Smooth muscle cell (in vitro differentiated cells): ENCODE results near the gene BAIAP2. TPM values are rescaled to one million over a fixed set of nuclear protein-coding genes. Genes with fewer than 3 reads are reported as not detected.

Experiments
- DNase-seq: peaks from one replicate; lab custom pipeline; 2025; ENCODE audit not compliant: unreplicated experiment; lab: John Stamatoyannopoulos, UW
- H2AFZ ChIP-seq: fragments of 200-600 bp; sonication (generic); 2 replicates; pipeline ENCODE4 v1.6.0; 2016; ENCODE audit warnings: antibody characterized with exemption, low read depth, mild to moderate bottlenecking
- H3F3A ChIP-seq: fragments of 200-600 bp; sonication (generic); 2 replicates; pipeline ENCODE4 v1.6.0; 2017; ENCODE audit warnings: antibody characterized with exemption, low read depth
- H3K27ac ChIP-seq: fragments of 200-600 bp; sonication (generic); 2 replicates; pipeline ENCODE4 v1.5.1; 2016; ENCODE audit warnings: low read depth, mild to moderate bottlenecking
- H3K27me3 ChIP-seq: fragments of 200-600 bp; sonication (generic); 2 replicates; pipeline ENCODE4 v1.6.1; 2016; ENCODE audit warnings: low read depth, mild to moderate bottlenecking
- H3K36me3 ChIP-seq: fragments of 200-600 bp; sonication (generic); 2 replicates; pipeline ENCODE4 v1.5.1; 2016; ENCODE audit warnings: low read depth
- H3K4me1 ChIP-seq: fragments of 200-600 bp; sonication (generic); 2 replicates; pipeline ENCODE4 v1.5.1; 2016; ENCODE audit warnings: low read depth
- H3K4me2 ChIP-seq: fragments of 200-600 bp; sonication (generic); 2 replicates; pipeline ENCODE4 v1.6.0; 2016; ENCODE audit warnings: mild to moderate bottlenecking
- H3K4me3 ChIP-seq: fragments of 200-600 bp; sonication (generic); 2 replicates; pipeline ENCODE4 v1.5.1; 2016; ENCODE audit warnings: mild to moderate bottlenecking
- H3K79me2 ChIP-seq: fragments of 200-600 bp; sonication (generic); 2 replicates; pipeline ENCODE4 v1.6.0; 2016; ENCODE audit warnings: low read depth, mild to moderate bottlenecking
- H3K9ac ChIP-seq: fragments of 200-600 bp; sonication (generic); 2 replicates; pipeline ENCODE4 v1.6.0; 2016; ENCODE audit warnings: low read depth
- H3K9me3 ChIP-seq: fragments of 200-600 bp; sonication (generic); replicated peaks from 2 replicates; pipeline ENCODE4 v1.5.1; 2016; ENCODE audit warnings: low read depth
- H4K20me1 ChIP-seq: fragments of 200-600 bp; sonication (generic); 2 replicates; pipeline ENCODE4 v1.6.0; 2016; ENCODE audit warnings: low read depth
- WGBS: methylation state at CpG from one replicate; pipeline ENCODE4 v1.1.7; 2016; ENCODE audit warnings: low lambda C conversion rate; 5-methylcytosine and 5-hydroxymethylcytosine counted together
- polyA plus RNA-seq: library from polyadenylated mRNA; unstranded; fragments of >200 nt; fragmentation: Nextera tagmentation; extraction: Ambion mirVana; gene quantifications from 2 replicates; pipeline ENCODE4 v1.2.1, GENCODE V29; 2016
- total RNA-seq: library from RNA; depleted of rRNA; stranded (reverse); fragments of >200 nt; gene quantifications from 2 replicates; pipeline ENCODE4 v1.2.3, GENCODE V29; 2014
- TF ChIP-seq, protein P1 (sequence below): fragments of 200-600 bp; sonication (generic); IDR thresholded peaks from 2 replicates; pipeline ENCODE4 v1.5.1; 2017; ENCODE audit warnings: borderline replicate concordance, mild to moderate bottlenecking, antibody characterized with exemption; ENCODE audit not compliant: insufficient read depth, poor library complexity, severe bottlenecking

BAIAP2 gene
- total and polyA plus RNA-seq, 2 experiments from 2014 or later: 26.6 to 41.9 TPM

DNA sequence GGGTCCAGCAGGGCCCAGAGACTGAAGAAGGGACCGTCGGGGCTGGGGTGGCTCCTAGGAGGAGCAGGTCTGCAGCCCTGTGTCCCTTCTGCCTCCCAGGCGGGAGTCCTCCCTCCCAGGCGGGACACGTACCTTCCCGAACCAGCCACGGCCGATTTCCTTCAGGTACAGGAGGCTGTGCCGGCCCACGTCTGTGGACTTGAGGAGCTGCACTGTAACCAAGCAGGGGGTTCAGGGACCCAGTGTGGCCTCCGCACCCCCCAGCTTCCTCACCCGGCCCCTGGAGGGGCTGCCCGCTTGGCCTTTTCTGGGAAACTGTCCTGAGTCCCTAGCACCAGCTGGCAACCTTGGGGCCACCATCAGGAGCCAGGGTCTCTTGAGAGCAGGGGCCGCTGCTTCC lies 93.4 kb downstream of the BAIAP2 start:
- H3K36me3 ChIP-seq: no peaks in the 10 kb centered on the region

DNA sequence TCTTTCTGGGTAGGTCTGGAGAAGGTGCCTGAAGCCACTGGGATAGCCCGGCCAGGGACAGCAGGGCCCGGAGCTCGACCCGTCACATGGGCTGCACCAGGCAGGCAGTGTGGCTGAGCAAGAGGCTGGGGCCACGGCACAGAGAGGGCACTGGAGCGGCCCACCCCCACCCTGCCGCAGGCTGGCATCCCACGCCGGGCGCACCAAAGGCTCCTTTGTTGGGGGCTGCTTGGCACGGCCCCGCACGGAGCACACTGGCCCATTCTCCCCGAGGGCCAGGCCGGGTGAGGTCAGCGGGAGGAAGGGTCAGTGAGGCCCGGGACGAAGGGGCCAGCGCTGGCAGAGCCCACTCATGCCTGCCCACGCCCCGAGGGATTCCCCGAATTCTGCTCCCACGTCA lies 93.8 kb downstream of the BAIAP2 start:
- Histone ChIP-seq H3K27me3 (no peaks in the 10 kb centered on the region), H3F3A (no peaks in the 10 kb centered on the region), H3K79me2 (no peaks in the 10 kb centered on the region), H3K9ac (no peak overlapping the region), H2AFZ (no peak overlapping the region), H3K36me3 (no peaks in the 10 kb centered on the region), H3K4me3 (no peak overlapping the region), H4K20me1 (no peaks in the 10 kb centered on the region), H3K4me2 (no peak overlapping the region), H3K4me1 (no peaks in the 10 kb centered on the region), H3K9me3 (no peaks in the 10 kb centered on the region), H3K27ac (no peak overlapping the region)
- TF ChIP-seq, protein P1, sequence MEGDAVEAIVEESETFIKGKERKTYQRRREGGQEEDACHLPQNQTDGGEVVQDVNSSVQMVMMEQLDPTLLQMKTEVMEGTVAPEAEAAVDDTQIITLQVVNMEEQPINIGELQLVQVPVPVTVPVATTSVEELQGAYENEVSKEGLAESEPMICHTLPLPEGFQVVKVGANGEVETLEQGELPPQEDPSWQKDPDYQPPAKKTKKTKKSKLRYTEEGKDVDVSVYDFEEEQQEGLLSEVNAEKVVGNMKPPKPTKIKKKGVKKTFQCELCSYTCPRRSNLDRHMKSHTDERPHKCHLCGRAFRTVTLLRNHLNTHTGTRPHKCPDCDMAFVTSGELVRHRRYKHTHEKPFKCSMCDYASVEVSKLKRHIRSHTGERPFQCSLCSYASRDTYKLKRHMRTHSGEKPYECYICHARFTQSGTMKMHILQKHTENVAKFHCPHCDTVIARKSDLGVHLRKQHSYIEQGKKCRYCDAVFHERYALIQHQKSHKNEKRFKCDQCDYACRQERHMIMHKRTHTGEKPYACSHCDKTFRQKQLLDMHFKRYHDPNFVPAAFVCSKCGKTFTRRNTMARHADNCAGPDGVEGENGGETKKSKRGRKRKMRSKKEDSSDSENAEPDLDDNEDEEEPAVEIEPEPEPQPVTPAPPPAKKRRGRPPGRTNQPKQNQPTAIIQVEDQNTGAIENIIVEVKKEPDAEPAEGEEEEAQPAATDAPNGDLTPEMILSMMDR: no peak
- WGBS: 92% methylated on average over 23 of the region's 23 CpGs
- DNase-seq: no peak

More for the DNA sequence above, 93.4 kb downstream of the BAIAP2 start:
- no peak overlapping the region for H3K4me3 ChIP-seq
- no peak for DNase-seq
- 90% methylated on average over 14 of the region's 14 CpGs for WGBS
- no peaks in the 10 kb centered on the region for H4K20me1 ChIP-seq
- no peak overlapping the region for H2AFZ ChIP-seq
- no peaks in the 10 kb centered on the region for H3K27me3 ChIP-seq
- H3K79me2 ChIP-seq: no peaks in the 10 kb centered on the region
- H3K27ac ChIP-seq: no peak overlapping the region
- H3F3A ChIP-seq: no peaks in the 10 kb centered on the region
- no peak overlapping the region for H3K9ac ChIP-seq
- no peaks in the 10 kb centered on the region for H3K4me1 ChIP-seq
- H3K4me2 ChIP-seq: no peak overlapping the region
- H3K9me3 ChIP-seq: no peaks in the 10 kb centered on the region
- TF ChIP-seq, protein P1: no peak

DNA sequence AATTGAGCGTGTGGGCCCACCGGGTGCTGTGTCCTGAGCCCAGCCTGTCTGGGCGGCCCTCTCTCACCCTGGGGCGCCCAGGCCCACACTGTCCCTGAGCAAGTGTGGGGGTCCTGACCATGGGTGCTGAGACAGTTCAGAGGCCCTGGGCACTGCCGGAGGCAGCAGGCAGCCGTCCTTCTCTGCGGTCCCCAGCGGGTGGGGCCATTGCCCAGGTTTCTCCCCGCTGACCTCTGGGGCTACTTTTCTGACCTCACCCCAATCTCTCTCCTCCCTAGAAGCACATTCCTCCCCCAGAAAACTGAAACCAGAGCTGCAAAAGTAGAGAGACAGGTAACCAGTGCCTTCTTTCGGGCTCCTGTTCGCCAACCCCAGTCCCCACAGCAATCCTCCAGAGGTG lies 94.3 kb downstream of the BAIAP2 start:
- H3F3A ChIP-seq: no peaks in the 10 kb centered on the region
- TF ChIP-seq, protein P1: no peak
- no peak overlapping the region for H2AFZ ChIP-seq
- no peak overlapping the region for H3K9ac ChIP-seq
- WGBS: 86% methylated on average over 11 of the region's 11 CpGs
- no peaks in the 10 kb centered on the region for H3K9me3 ChIP-seq
- DNase-seq: no peak
- no peaks in the 10 kb centered on the region for H3K27me3 ChIP-seq
- no peak overlapping the region for H3K4me2 ChIP-seq
- no peaks in the 10 kb centered on the region for H3K36me3 ChIP-seq
- H3K4me3 ChIP-seq: no peak overlapping the region
- H3K4me1 ChIP-seq: no peaks in the 10 kb centered on the region
- no peaks in the 10 kb centered on the region for H3K79me2 ChIP-seq
- H4K20me1 ChIP-seq: no peaks in the 10 kb centered on the region
- H3K27ac ChIP-seq: no peak overlapping the region

DNA sequence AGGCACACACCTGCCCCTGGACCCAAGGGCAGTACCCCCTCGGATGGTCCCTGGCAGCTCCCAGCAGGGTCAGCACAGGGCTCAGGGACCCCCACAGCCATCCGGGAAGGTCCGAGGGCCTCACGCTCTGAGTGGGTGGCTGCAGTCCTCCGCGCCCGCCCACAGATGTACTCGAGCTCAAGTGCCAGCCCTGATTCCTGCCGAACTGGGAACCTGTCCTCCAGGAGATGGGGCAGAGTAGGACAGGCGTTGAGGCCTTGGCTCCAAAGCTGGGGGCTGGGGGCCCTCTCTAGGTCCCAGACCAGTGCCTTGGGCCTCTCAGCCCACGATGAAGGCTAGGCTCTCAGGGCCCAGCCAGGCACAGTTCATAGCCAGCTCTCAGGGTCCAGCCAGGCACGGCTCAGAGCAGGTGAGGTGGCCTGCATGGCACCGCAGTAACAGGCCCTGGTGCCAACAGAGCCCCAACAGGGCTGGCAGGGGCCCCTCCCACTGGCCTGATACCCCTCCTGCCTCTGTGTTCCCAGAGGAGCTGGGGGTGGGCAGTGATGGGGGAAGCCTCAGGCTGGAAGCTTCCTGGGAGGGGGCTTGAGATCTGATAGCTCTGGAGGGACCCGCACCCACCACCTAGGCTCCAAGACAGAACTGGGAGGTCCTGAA lies 94.9 kb downstream of the BAIAP2 start:
- Histone ChIP-seq H3K27ac (no peak overlapping the region), H3K4me2 (no peak overlapping the region), H3K4me1 (no peaks in the 10 kb centered on the region), H3K79me2 (no peaks in the 10 kb centered on the region), H3K27me3 (no peaks in the 10 kb centered on the region), H3K36me3 (no peaks in the 10 kb centered on the region), H2AFZ (no peak overlapping the region), H3K9ac (no peak overlapping the region), H3K4me3 (no peak overlapping the region), H4K20me1 (no peaks in the 10 kb centered on the region), H3K9me3 (no peaks in the 10 kb centered on the region), H3F3A (no peaks in the 10 kb centered on the region)
- 79% methylated on average over 13 of the region's 14 CpGs for WGBS
- TF ChIP-seq, protein P1: no peak
- no peak for DNase-seq
